K562 (cell line): ENCODE results near the gene BCO1. TPM values are rescaled to one million over a fixed set of nuclear protein-coding genes. Genes with fewer than 3 reads are reported as not detected.

ENCODE experiments used
- ARID1B ChIP-seq: fragments of 450-650 bp; IDR thresholded peaks from 2 replicates; pipeline ENCODE4 v1.6.1; 2016; ENCODE audit warnings: antibody characterized with exemption, mild to moderate bottlenecking, inconsistent platforms
- ATF3 ChIP-seq, 2 experiments: fragments of 450-650 bp in 1 of 2; sonication (generic) in 1 of 2; formaldehyde crosslinking in 1 of 2; IDR thresholded peaks in 1 of 2; conservative IDR thresholded peaks in 1 of 2; 2 replicates each; pipeline versions ENCODE4 v1.6.1 to v1.8.1; 2016 to 2023; ENCODE audit warnings: mild to moderate bottlenecking in 2 of 2, moderate library complexity in 2 of 2, inconsistent platforms in 1 of 2, missing genetic modification reagents in 1 of 2
- CEBPG ChIP-seq, 3 experiments: fragments of 200-800 bp in 1 of 3; sonication (Bioruptor generic) in 1 of 3; sonication (generic) in 1 of 3; formaldehyde crosslinking in 1 of 3; IDR thresholded peaks in 2 of 3; conservative IDR thresholded peaks in 1 of 3; 2 replicates each; pipeline versions ENCODE4 v1.6.1 to v1.8.0; 2016 to 2022; ENCODE audit warnings: missing compliant biosample characterization in 2 of 3, missing genetic modification characterization in 2 of 3, mild to moderate bottlenecking in 1 of 3, missing genetic modification reagents in 1 of 3
- CREM ChIP-seq: IDR thresholded peaks from 2 replicates; pipeline ENCODE4 v1.6.1; 2014; ENCODE audit warnings: antibody characterized with exemption, low read depth
- CTBP1 ChIP-seq: fragments of 450-650 bp; IDR thresholded peaks from 2 replicates; pipeline ENCODE4 v1.6.1; 2016; ENCODE audit warnings: borderline replicate concordance
- DPF2 ChIP-seq: fragments of 450-650 bp; IDR thresholded peaks from 2 replicates; pipeline ENCODE4 v1.6.1; 2016
- EP300 ChIP-seq: IDR thresholded peaks from 2 replicates; pipeline ENCODE4 v1.6.1; 2012; ENCODE audit warnings: low read length, improper control_type of control experiment
- FOSL1 ChIP-seq: fragments of 200-800 bp; sonication (Bioruptor generic); conservative IDR thresholded peaks from 2 replicates; pipeline ENCODE4 v1.6.1; 2016; ENCODE audit warnings: missing genetic modification characterization, missing compliant biosample characterization
- FOXM1 ChIP-seq, 2 experiments: fragments of 450-650 bp in 1 of 2; sonication (generic) in 1 of 2; formaldehyde crosslinking in 1 of 2; IDR thresholded peaks; 2 replicates each; pipeline versions ENCODE4 v1.6.1 to v1.9.0; 2017 to 2022; ENCODE audit warnings: low read depth in 2 of 2, mild to moderate bottlenecking in 2 of 2, missing genetic modification reagents in 1 of 2, moderate library complexity in 1 of 2
- MBD2 ChIP-seq: sonication (generic); IDR thresholded peaks from 2 replicates; pipeline ENCODE4 v1.6.1; 2016; ENCODE audit warnings: low read depth, borderline replicate concordance
- MEIS2 ChIP-seq: fragments of 450-650 bp; IDR thresholded peaks from 2 replicates; pipeline ENCODE4 v1.6.1; 2014; ENCODE audit warnings: mild to moderate bottlenecking; ENCODE audit not compliant: partially characterized antibody
- MTA2 ChIP-seq: fragments of 450-650 bp; IDR thresholded peaks from 2 replicates; pipeline ENCODE4 v1.6.1; 2016; ENCODE audit warnings: low read depth
- MTF1 ChIP-seq: fragments of 250-450 bp; sonication (Bioruptor Pico); IDR thresholded peaks from 2 replicates; pipeline ENCODE4 v1.9.0; 2021; ENCODE audit warnings: moderate library complexity, mild to moderate bottlenecking, inconsistent platforms, borderline replicate concordance
- MYBL2 ChIP-seq, 2 experiments: fragments of 450-650 bp in 1 of 2; sonication (generic) in 1 of 2; formaldehyde crosslinking in 1 of 2; IDR thresholded peaks; 2 replicates each; pipeline versions ENCODE4 v1.6.1 to v1.8.1; 2017 to 2022; ENCODE audit warnings: borderline replicate concordance in 1 of 2, inconsistent platforms in 1 of 2, low read depth in 1 of 2, mild to moderate bottlenecking in 1 of 2, missing genetic modification reagents in 1 of 2, moderate library complexity in 1 of 2
- NFE2 ChIP-seq: IDR thresholded peaks from 2 replicates; pipeline ENCODE4 v1.6.1; 2014; ENCODE audit warnings: antibody characterized with exemption, low read depth
- SRSF7 ChIP-seq: fragments of 200-400 bp; formaldehyde crosslinking; optimal IDR thresholded peaks from 2 replicates; pipeline ENCODE3; 2017; ENCODE audit warnings: mild to moderate bottlenecking, low read depth, low read length
- TBL1XR1 ChIP-seq, 2 experiments: IDR thresholded peaks; 2 replicates each; pipeline ENCODE4 v1.6.1; 2012; ENCODE audit warnings: improper control_type of control experiment in 2 of 2, low read length in 2 of 2, mild to moderate bottlenecking in 1 of 2
- THRB ChIP-seq: fragments of 450-650 bp; formaldehyde crosslinking; conservative IDR thresholded peaks from 2 replicates; pipeline ENCODE4 v1.4.0; 2022; ENCODE audit warnings: mild to moderate bottlenecking, missing genetic modification characterization
- ZNF395 ChIP-seq: fragments of 200-800 bp; sonication (Bioruptor generic); IDR thresholded peaks from 2 replicates; pipeline ENCODE4 v1.6.1; 2017; ENCODE audit warnings: missing genetic modification characterization, missing compliant biosample characterization
- ZNF644 ChIP-seq: fragments of 200-800 bp; sonication (Bioruptor generic); IDR thresholded peaks from 2 replicates; pipeline ENCODE4 v1.6.1; 2016; ENCODE audit warnings: low read depth, missing genetic modification characterization, missing compliant biosample characterization
- polyA plus RNA-seq, 8 experiments: library from polyadenylated mRNA; depleted of rRNA in 4 of 8; stranded (reverse) in 5 of 8; unstranded in 3 of 8; fragments of >200 nt; fragmentation: Nextera tagmentation in 2 of 8; fragmentation: Illumina TruSeq in 1 of 8; extraction: Ambion mirVana in 2 of 8; extraction: Trizol in 1 of 8; gene quantifications; 2 replicates each; pipeline versions ENCODE4 v1.2.1 to v1.2.3, GENCODE V29; 2011 to 2014; ENCODE audit warnings: inconsistent platforms in 1 of 8, missing spikeins in 1 of 8
- total RNA-seq, 7 experiments: library from RNA; depleted of rRNA in 6 of 7; stranded (reverse); fragments of >200 nt in 6 of 7; fragmentation: Illumina TruSeq in 2 of 7; extraction: Trizol in 2 of 7; gene quantifications; 2 replicates each; pipeline versions ENCODE4 v1.2.1 to v1.2.3, GENCODE V29; 2011 to 2021; ENCODE audit warnings: low replicate concordance in 1 of 7

Gene BCO1
- total and polyA plus RNA-seq, 9 of the 15 experiments (the other 6 are each of a cell fraction or from before 2014, with no cell fraction given) = not detected

GRCh38 chr16:81220349-81220748 lies 18.1 kb upstream of the BCO1 start (continued):
- peak; percentile 27; the same call in 1 of the 2 replicates for TF ChIP-seq NFE2
- TF ChIP-seq THRB (CRISPR knock-in tag) = no peak
- TF ChIP-seq ZNF395 = peak; percentile 83; the same call in 1 of the 2 replicates
- TF ChIP-seq SRSF7 = no peak
- peak; percentile 60 for TF ChIP-seq MEIS2
- TF ChIP-seq MBD2 = 0 out of 2 replicates have a peak, but pooled peaks have one; percentile 18
- peak; percentile 25; the same call in 1 of the 2 replicates for TF ChIP-seq ATF3 (IDR thresholded peaks at IDR 0.05)
- no peak for TF ChIP-seq ATF3 (CRISPR knock-in tag; conservative IDR thresholded peaks at IDR 0.05)
- peak; percentile 93 for TF ChIP-seq ARID1B
- TF ChIP-seq FOSL1 (tag) = 0 out of 2 replicates have a peak, but pooled peaks have one; percentile 28
- TF ChIP-seq CEBPG (CRISPR knock-in tag; IDR thresholded peaks at IDR 0.05) = no peak
- TF ChIP-seq CEBPG (tag; conservative IDR thresholded peaks at IDR 0.05 in 1 of 2, IDR thresholded peaks at IDR 0.05 in 1 of 2) = peak in 1 of 2 experiments; percentile 49; a peak in 2 of 4 replicates
- peak; percentile 77 for TF ChIP-seq FOXM1 (IDR thresholded peaks at IDR 0.05; ENCODE audit: low read depth)
- no peak for TF ChIP-seq FOXM1 (CRISPR knock-in tag; IDR thresholded peaks at IDR 0.05; ENCODE audit: low read depth)
- peak; percentile 64 for TF ChIP-seq DPF2
- 0 out of 2 replicates have a peak, but pooled peaks have one; percentile 47 for TF ChIP-seq ZNF644
- TF ChIP-seq CTBP1 = peak; percentile 62; the same call in 1 of the 2 replicates
- no peak for TF ChIP-seq MTF1
- no peak; a peak in 1 of 4 replicates for TF ChIP-seq TBL1XR1 (IDR thresholded peaks at IDR 0.05; ENCODE audit: low read length in 2 of 2)
- peak; percentile 26; the same call in 1 of the 2 replicates for TF ChIP-seq CREM
- peak; percentile 76 for TF ChIP-seq EP300
- no peak for TF ChIP-seq MYBL2 (IDR thresholded peaks at IDR 0.05; ENCODE audit: low read depth)
- no peak for TF ChIP-seq MYBL2 (CRISPR knock-in tag; IDR thresholded peaks at IDR 0.05; ENCODE audit: borderline replicate concordance)
- peak; percentile 83 for TF ChIP-seq MTA2
